ENCODE results near the gene CARMIL3.

Gene CARMIL3

GRCh38 chr14:24078146-24078545 is 26.3 kb downstream of the CARMIL3 start:
- no peaks in the 10 kb centered on the region for H4K20me1 ChIP-seq (ENCODE audit: insufficient read depth, low read length)
- no peak overlapping the region for H3K4me2 ChIP-seq (ENCODE audit: low read length)
- H3K27ac ChIP-seq (ENCODE audit: low read depth, low read length, poor library complexity, severe bottlenecking) = no peak overlapping the region
- no peaks in the 10 kb centered on the region for H3K79me2 ChIP-seq (ENCODE audit: insufficient read depth, low read length)
- H3K36me3 ChIP-seq (ENCODE audit: insufficient read depth, low read length) = no peaks in the 10 kb centered on the region
- no peak for TF ChIP-seq EZH2 (IDR thresholded peaks at IDR 0.05; ENCODE audit: borderline replicate concordance, low read length)
- TF ChIP-seq CTCF (IDR thresholded peaks at IDR 0.05; ENCODE audit: low read length) = no peak
- H2AFZ ChIP-seq (ENCODE audit: low read length) = no peak overlapping the region
- peaks cover 19% of the 10 kb centered on the region for H3K4me1 ChIP-seq (ENCODE audit: insufficient read depth, low read length, severe bottlenecking)
- H3K27me3 ChIP-seq (ENCODE audit: insufficient read depth, low read length) = peaks cover 7% of the 10 kb centered on the region; the same call in 1 of the 2 replicates
- H3K4me3 ChIP-seq (ENCODE audit: low read depth, low read length, poor library complexity, severe bottlenecking) = no peak overlapping the region
- H3K9ac ChIP-seq (ENCODE audit: low read length) = no peak overlapping the region
- H3K9me2 ChIP-seq (ENCODE audit: low read depth, low read length) = no peaks in the 10 kb centered on the region
- H3K9me3 ChIP-seq (ENCODE audit: low read length) = no peaks in the 10 kb centered on the region
- no peaks in the 10 kb centered on the region for H3F3A ChIP-seq (ENCODE audit: insufficient read depth, low read length)

GRCh38 chr14:24079491-24080141 is 27.8 kb downstream of the CARMIL3 start:
- no peaks in the 10 kb centered on the region for H3K9me3 ChIP-seq (ENCODE audit: low read length)
- no peaks in the 10 kb centered on the region for H4K20me1 ChIP-seq (ENCODE audit: insufficient read depth, low read length)
- no peak overlapping the region for H2AFZ ChIP-seq (ENCODE audit: low read length)
- no peak overlapping the region for H3K4me2 ChIP-seq (ENCODE audit: low read length)
- no peak overlapping the region for H3K9ac ChIP-seq (ENCODE audit: low read length)
- no peak overlapping the region for H3K27ac ChIP-seq (ENCODE audit: low read depth, low read length, poor library complexity, severe bottlenecking)
- no peak overlapping the region for H3K4me3 ChIP-seq (ENCODE audit: low read depth, low read length, poor library complexity, severe bottlenecking)
- H3F3A ChIP-seq (ENCODE audit: insufficient read depth, low read length) = no peaks in the 10 kb centered on the region
- H3K9me2 ChIP-seq (ENCODE audit: low read depth, low read length) = no peaks in the 10 kb centered on the region
- TF ChIP-seq EZH2 (IDR thresholded peaks at IDR 0.05; ENCODE audit: borderline replicate concordance, low read length) = no peak
- no peak for TF ChIP-seq CTCF (IDR thresholded peaks at IDR 0.05; ENCODE audit: low read length)
- no peaks in the 10 kb centered on the region for H3K36me3 ChIP-seq (ENCODE audit: insufficient read depth, low read length)
- H3K4me1 ChIP-seq (ENCODE audit: insufficient read depth, low read length, severe bottlenecking) = peaks cover 19% of the 10 kb centered on the region
- no peaks in the 10 kb centered on the region for H3K79me2 ChIP-seq (ENCODE audit: insufficient read depth, low read length)
- H3K27me3 ChIP-seq (ENCODE audit: insufficient read depth, low read length) = 0 out of 2 replicates have a peak, but pooled peaks cover 7% of the 10 kb centered on the region

GRCh38 chr14:24080142-24080530 is 28.3 kb downstream of the CARMIL3 start:
- Histone ChIP-seq H3K36me3 (ENCODE audit: insufficient read depth, low read length) (no peaks in the 10 kb centered on the region), H3K27ac (ENCODE audit: low read depth, low read length, poor library complexity, severe bottlenecking) (no peak overlapping the region), H3K4me2 (ENCODE audit: low read length) (peak overlapping the region; percentile 95; the same call in 1 of the 2 replicates), H2AFZ (ENCODE audit: low read length) (no peak overlapping the region), H3K9ac (ENCODE audit: low read length) (peak overlapping the region; percentile 69; the same call in 1 of the 2 replicates), H3K4me3 (ENCODE audit: low read depth, low read length, poor library complexity, severe bottlenecking) (no peak overlapping the region), H3K9me3 (ENCODE audit: low read length) (no peaks in the 10 kb centered on the region), H3K4me1 (ENCODE audit: insufficient read depth, low read length, severe bottlenecking) (peaks cover 19% of the 10 kb centered on the region), H4K20me1 (ENCODE audit: insufficient read depth, low read length) (no peaks in the 10 kb centered on the region), H3K27me3 (ENCODE audit: insufficient read depth, low read length) (0 out of 2 replicates have a peak, but pooled peaks cover 7% of the 10 kb centered on the region), H3K79me2 (ENCODE audit: insufficient read depth, low read length) (no peaks in the 10 kb centered on the region), H3K9me2 (ENCODE audit: low read depth, low read length) (no peaks in the 10 kb centered on the region), H3F3A (ENCODE audit: insufficient read depth, low read length) (no peaks in the 10 kb centered on the region)
- TF ChIP-seq CTCF (IDR thresholded peaks at IDR 0.05; ENCODE audit: low read length) (no peak), EZH2 (IDR thresholded peaks at IDR 0.05; ENCODE audit: borderline replicate concordance, low read length) (no peak)
